NCI-H187 (cell line): ENCODE results near the gene UGT1A10.
"Not testable (repeated sequence)": the region's sequence is repeated elsewhere in the genome, so short reads cannot be mapped to it uniquely, and the experiment has no call there.

Experiments
- DNase-seq, 2 experiments: peaks; one replicate each; lab custom pipeline; 2025; lab: John Stamatoyannopoulos, UW

Gene UGT1A10

GRCh38 chr2:233743464-233744259 lies 107.4 kb downstream of the UGT1A10 start:
- DNase-seq, result no peak

- DNase-seq, result no peak
These were observed 109.0 kb downstream of the UGT1A10 start for GRCh38 chr2:233745073-233745755.

- not testable (repeated sequence) for DNase-seq
These were observed 109.6 kb downstream of the UGT1A10 start for GRCh38 chr2:233745838-233746237.

GRCh38 chr2:233746475-233747282 lies 110.4 kb downstream of the UGT1A10 start:
- DNase-seq, result no peak

- no peak for DNase-seq
These were observed 111.0 kb downstream of the UGT1A10 start for GRCh38 chr2:233747283-233747544.

- DNase-seq, result not testable (repeated sequence)
These were observed 114.4 kb downstream of the UGT1A10 start for GRCh38 chr2:233750689-233751088.

GRCh38 chr2:233751212-233752009 lies 115.2 kb downstream of the UGT1A10 start:
- not testable (repeated sequence) for DNase-seq

GRCh38 chr2:233754872-233755611 lies 118.8 kb downstream of the UGT1A10 start:
- DNase-seq, result no peak

GRCh38 chr2:233756429-233757081 lies 120.3 kb downstream of the UGT1A10 start:
- no peak for DNase-seq

GRCh38 chr2:233758141-233758540 lies 121.9 kb downstream of the UGT1A10 start:
- no peak for DNase-seq

- no peak for DNase-seq
These were observed 122.6 kb downstream of the UGT1A10 start for GRCh38 chr2:233758849-233759248.

GRCh38 chr2:233760043-233760442 lies 123.8 kb downstream of the UGT1A10 start, which contains the start of gene UGT1A1:
Gene UGT1A1 (plus strand): TSS chr2:233760270. CDS start chr2:233760288, 18 bp downstream.
- no peak for DNase-seq

- no peak for DNase-seq
These were observed 125.0 kb downstream of the UGT1A10 start for GRCh38 chr2:233761040-233761769.

GRCh38 chr2:233764264-233764663 lies 128.0 kb downstream of the UGT1A10 start:
- DNase-seq, result no peak

- DNase-seq, result no peak
These were observed 128.5 kb downstream of the UGT1A10 start for GRCh38 chr2:233764761-233765160.

GRCh38 chr2:233766416-233766815 lies 130.2 kb downstream of the UGT1A10 start:
- DNase-seq, result no peak

- no peak for DNase-seq
These were observed 131.8 kb downstream of the UGT1A10 start for GRCh38 chr2:233768076-233768475.

- DNase-seq, result no peak
These were observed 133.0 kb downstream of the UGT1A10 start for GRCh38 chr2:233769260-233769659.

GRCh38 chr2:233772153-233772552 lies 135.9 kb downstream of the UGT1A10 start:
- no peak for DNase-seq

GRCh38 chr2:233772583-233772982 lies 136.3 kb downstream of the UGT1A10 start:
- DNase-seq, result no peak
